Stomach (tissue), 9 donors: Measurements from ENCODE around the gene IGFN1. TPM values are rescaled to one million over a fixed set of nuclear protein-coding genes. Genes with fewer than 3 reads are reported as not detected.

Experiments
- DNase-seq, 2 donors: peaks; one replicate each; pipeline versions ENCODE4 v3.0.0 to v3.0.0-alpha.2; 2013 to 2019
- H3K27ac ChIP-seq, 5 donors: fragments of 200-600 bp in 4 of 5; sonication (generic) in 4 of 5; one replicate each; pipeline ENCODE4 v1.5.1; 2013 to 2019; ENCODE audit warnings: mild to moderate bottlenecking in 1 of 5, moderate library complexity in 1 of 5
- H3K27me3 ChIP-seq, 3 donors: fragments of 200-600 bp; sonication (generic); one replicate each; pipeline ENCODE4 v1.5.1; 2017 to 2019; ENCODE audit warnings: mixed run types in 1 of 3
- H3K36me3 ChIP-seq, 4 donors: fragments of 200-600 bp; sonication (generic); 1 replicate in 3 of 4; 2 replicates in 1 of 4; pipeline ENCODE4 v1.5.1; 2016 to 2019
- H3K4me1 ChIP-seq, 4 donors: fragments of 200-600 bp; sonication (generic); one replicate each; pipeline ENCODE4 v1.5.1; 2016 to 2019
- H3K4me3 ChIP-seq, 4 donors: fragments of 200-600 bp; sonication (generic) in 3 of 4; one replicate each; pipeline ENCODE4 v1.5.1; 2016 to 2019; ENCODE audit warnings: mild to moderate bottlenecking in 1 of 4
- H3K9me3 ChIP-seq, 4 donors: fragments of 200-600 bp; sonication (generic); one replicate each; pipeline ENCODE4 v1.5.1; 2016 to 2019
- EP300 ChIP-seq: sonication (generic); formaldehyde crosslinking; IDR thresholded peaks from one replicate; pipeline ENCODE4 v1.6.1; 2017; ENCODE audit warnings: antibody characterized with exemption
- POLR2A ChIP-seq, 4 donors: fragments of 450-650 bp; IDR thresholded peaks; one replicate each; pipeline ENCODE4 v1.6.1; 2016; ENCODE audit warnings: antibody characterized with exemption in 4 of 4, control low read depth in 2 of 4, mild to moderate bottlenecking in 1 of 4, moderate library complexity in 1 of 4
- POLR2AphosphoS5 ChIP-seq, 3 donors: sonication (generic); formaldehyde crosslinking; IDR thresholded peaks; one replicate each; pipeline ENCODE4 v1.6.1; 2016; ENCODE audit warnings: antibody characterized with exemption in 3 of 3
- whole genome bisulfite sequencing, 5 donors: extraction: QIAGEN DNeasy Blood & Tissue Kit in 3 of 5; methylation state at CpG; one replicate each; pipeline versions ENCODE4 v1.1.5 to v1.1.7; 2013 to 2018; 5-methylcytosine and 5-hydroxymethylcytosine counted together
- intact Hi-C: fragments of 100-400 bp; cut with DNase I; formaldehyde crosslinking; loops from one replicate; pipeline ENCODE4 v1.15.1; 2023; ENCODE audit warnings: low total_unique reads
- polyA plus RNA-seq, 3 donors: library from polyadenylated mRNA; stranded (reverse); fragments of 200-250 nt; gene quantifications; one replicate each; pipeline ENCODE4 v1.2.3, GENCODE V29; 2013
- total RNA-seq, 5 donors: library from RNA; depleted of rRNA; stranded (reverse); fragments of >200 nt; gene quantifications; one replicate each; pipeline versions ENCODE4 v1.1.0 to v1.2.3, GENCODE V29; 2014 to 2016
- TF ChIP-seq, protein P1 (sequence below), 7 experiments: fragments of 450-650 bp in 4 of 7; fragments of 200-600 bp in 3 of 7; sonication (generic) in 3 of 7; IDR thresholded peaks; one replicate each; pipeline ENCODE4 v1.5.1; 2016 to 2019; ENCODE audit warnings: antibody characterized with exemption in 7 of 7, control low read depth in 2 of 7, mild to moderate bottlenecking in 1 of 7
- donor health status: healthy with polysubstance abuse.
- donor health status: Bipolar disorder and iron deficiency.
- donor health status: healthy.

Gene IGFN1
- total and polyA plus RNA-seq, 8 donors = under 0.01 to 0.55 (median 0.05) TPM; not detected in 3

DNA sequence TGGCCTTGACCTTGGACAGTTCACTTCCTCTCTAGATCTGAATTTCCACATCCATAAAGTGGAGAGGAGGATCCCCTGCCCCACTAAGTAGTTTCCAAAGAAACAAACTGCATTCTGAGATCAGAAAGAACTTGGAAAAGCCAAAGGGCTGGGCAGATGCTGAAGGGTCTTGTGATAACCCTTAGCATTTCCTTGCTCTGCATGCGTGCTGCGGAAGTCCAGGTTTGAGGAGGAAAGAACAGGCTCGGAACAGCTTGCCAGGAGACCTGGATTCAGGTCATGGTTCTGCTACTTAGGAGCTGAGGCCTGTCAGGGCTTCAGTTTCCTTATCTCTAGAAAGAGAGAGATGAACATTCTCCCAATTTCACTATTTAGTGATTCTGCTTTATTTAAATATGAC lies 27.2 kb downstream of the IGFN1 start:
- intact Hi-C loops = no loop called here
- DNase-seq = no peak

DNA sequence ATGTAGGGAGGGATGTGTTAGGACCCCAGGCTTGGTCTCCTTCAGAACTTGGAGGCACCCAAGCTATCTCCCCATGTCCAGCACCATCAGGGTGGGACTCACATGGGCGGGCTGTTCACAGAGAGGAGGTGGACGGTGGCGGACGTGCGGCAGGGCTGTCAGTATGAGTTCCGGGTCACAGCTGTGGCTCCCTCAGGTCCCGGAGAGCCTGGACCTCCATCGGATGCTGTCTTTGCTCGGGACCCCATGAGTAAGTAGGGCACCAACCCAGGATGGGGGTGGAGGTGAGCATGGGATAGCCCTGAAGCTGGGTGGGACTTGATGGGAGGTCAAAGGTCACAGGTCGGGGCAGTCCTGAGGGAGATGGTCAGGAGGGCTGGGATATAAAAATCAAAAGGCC lies 27.8 kb downstream of the IGFN1 start:
- H3K4me3 ChIP-seq = no peak overlapping the region
- H3K36me3 ChIP-seq = no peaks in the 10 kb centered on the region
- TF ChIP-seq, protein P1, sequence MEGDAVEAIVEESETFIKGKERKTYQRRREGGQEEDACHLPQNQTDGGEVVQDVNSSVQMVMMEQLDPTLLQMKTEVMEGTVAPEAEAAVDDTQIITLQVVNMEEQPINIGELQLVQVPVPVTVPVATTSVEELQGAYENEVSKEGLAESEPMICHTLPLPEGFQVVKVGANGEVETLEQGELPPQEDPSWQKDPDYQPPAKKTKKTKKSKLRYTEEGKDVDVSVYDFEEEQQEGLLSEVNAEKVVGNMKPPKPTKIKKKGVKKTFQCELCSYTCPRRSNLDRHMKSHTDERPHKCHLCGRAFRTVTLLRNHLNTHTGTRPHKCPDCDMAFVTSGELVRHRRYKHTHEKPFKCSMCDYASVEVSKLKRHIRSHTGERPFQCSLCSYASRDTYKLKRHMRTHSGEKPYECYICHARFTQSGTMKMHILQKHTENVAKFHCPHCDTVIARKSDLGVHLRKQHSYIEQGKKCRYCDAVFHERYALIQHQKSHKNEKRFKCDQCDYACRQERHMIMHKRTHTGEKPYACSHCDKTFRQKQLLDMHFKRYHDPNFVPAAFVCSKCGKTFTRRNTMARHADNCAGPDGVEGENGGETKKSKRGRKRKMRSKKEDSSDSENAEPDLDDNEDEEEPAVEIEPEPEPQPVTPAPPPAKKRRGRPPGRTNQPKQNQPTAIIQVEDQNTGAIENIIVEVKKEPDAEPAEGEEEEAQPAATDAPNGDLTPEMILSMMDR (IDR thresholded peaks at IDR 0.05) = no peak
- TF ChIP-seq EP300 (no peak), POLR2AphosphoS5 (IDR thresholded peaks at IDR 0.05) (no peak), POLR2A (IDR thresholded peaks at IDR 0.05) (no peak)
- no peaks in the 10 kb centered on the region for H3K4me1 ChIP-seq
- H3K27me3 ChIP-seq = peaks cover 0 to 7% (median 0%) of the 10 kb centered on the region in 3 donors
- intact Hi-C loops = no loop called here
- WGBS, 5 donors = 88 to 91% (median 90%) methylated on average over 6 to 10 of the region's 10 CpGs
- DNase-seq = no peak
- no peak overlapping the region for H3K27ac ChIP-seq
- no peaks in the 10 kb centered on the region for H3K9me3 ChIP-seq

More for the DNA sequence above, 27.2 kb downstream of the IGFN1 start:
- 77 to 89% (median 86%) methylated on average over 3 of the region's 3 CpGs for WGBS, 5 donors
- TF ChIP-seq EP300 = no peak
- TF ChIP-seq, protein P1 (IDR thresholded peaks at IDR 0.05) = no peak
- no peak for TF ChIP-seq POLR2A (IDR thresholded peaks at IDR 0.05)
- TF ChIP-seq POLR2AphosphoS5 (IDR thresholded peaks at IDR 0.05) = no peak
- H3K36me3 ChIP-seq = no peaks in the 10 kb centered on the region
- H3K9me3 ChIP-seq = no peaks in the 10 kb centered on the region
- no peak overlapping the region for H3K27ac ChIP-seq
- H3K4me3 ChIP-seq = no peak overlapping the region
- H3K4me1 ChIP-seq = no peaks in the 10 kb centered on the region
- peaks cover 0 to 8% (median 0%) of the 10 kb centered on the region in 3 donors for H3K27me3 ChIP-seq

DNA sequence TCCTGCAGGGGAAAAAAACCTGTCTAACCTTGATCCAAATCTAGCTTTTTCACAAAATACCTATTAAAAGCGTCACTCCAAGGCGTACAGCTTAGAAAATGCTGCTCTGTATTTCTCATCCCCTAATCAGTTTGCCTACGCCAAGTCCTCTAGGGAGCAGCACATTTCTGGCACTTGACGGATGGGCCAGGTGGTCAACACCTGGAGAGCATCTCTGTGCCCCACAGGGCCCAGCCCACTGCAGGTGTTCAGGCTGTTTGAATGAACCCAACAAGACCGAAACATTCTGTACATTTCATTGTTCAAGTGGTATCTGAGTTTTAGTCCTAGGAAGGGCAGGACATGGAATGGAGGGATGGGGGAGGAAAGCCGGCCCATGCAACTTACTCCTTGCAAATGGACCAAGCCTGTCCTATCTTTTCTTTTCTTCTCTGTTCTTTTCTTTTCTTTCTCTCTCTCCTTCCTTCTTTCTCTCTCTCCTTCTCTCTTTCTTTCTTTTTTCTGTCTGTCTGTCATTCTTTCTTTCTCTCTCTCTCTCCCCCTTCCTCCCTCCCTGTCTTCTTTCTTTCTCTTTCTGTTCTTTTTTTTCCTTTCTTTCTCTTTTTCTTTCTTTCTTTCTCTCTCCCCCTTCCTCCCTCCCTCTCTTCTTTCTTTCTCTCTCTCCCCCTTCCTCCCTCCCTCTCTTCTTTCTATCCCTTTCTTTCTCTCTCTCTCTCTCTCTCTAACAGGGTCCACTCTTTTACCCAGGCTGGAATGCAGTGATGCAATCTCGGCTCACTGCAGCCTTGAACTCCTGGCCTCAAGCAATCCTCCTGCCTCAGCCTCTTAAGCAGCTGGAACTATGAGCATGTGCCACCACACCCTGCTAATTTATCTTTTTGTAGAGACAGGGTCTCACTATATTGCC lies 29.1 kb downstream of the IGFN1 start:
- no peak for DNase-seq
- Histone ChIP-seq H3K4me1 (no peaks in the 10 kb centered on the region), H3K9me3 (no peaks in the 10 kb centered on the region), H3K27me3 (peaks cover 0 to 7% (median 0%) of the 10 kb centered on the region in 3 donors), H3K36me3 (no peaks in the 10 kb centered on the region), H3K27ac (no peak overlapping the region), H3K4me3 (no peak overlapping the region)
- TF ChIP-seq, protein P1 (IDR thresholded peaks at IDR 0.05) = no peak
- TF ChIP-seq POLR2AphosphoS5 (IDR thresholded peaks at IDR 0.05) (no peak), EP300 (no peak), POLR2A (IDR thresholded peaks at IDR 0.05) (no peak)
- WGBS, 5 donors = 90 to 98% (median 93%) methylated on average over 7 of the region's 7 CpGs
- intact Hi-C loops = loop anchor here (10.0 kb wide), 1 partner anchor 245 kb away; no protein-coding TSS in a partner anchor

DNA sequence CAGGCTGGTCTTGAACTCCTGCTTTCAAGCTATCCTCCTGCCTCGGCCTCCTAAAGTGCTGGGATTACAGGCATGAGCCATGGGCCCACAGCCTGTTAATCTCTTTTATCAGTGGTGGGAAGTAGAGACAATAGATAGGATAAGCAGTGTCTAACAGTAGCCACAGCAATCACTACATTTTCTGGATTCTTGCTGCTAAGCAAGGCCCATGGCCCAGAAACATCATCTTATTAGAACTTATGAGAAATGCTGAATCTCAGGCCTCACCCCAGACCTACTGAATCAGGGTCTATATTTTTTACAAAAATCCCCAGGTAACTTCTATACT lies 29.7 kb downstream of the IGFN1 start:
- Histone ChIP-seq H3K27me3 (peaks cover 0 to 7% (median 0%) of the 10 kb centered on the region in 3 donors), H3K9me3 (no peaks in the 10 kb centered on the region), H3K27ac (no peak overlapping the region), H3K4me3 (no peak overlapping the region), H3K4me1 (no peaks in the 10 kb centered on the region), H3K36me3 (no peaks in the 10 kb centered on the region)
- intact Hi-C loops = loop anchor here (10.0 kb wide), 1 partner anchor 246 kb away; no protein-coding TSS in a partner anchor
- DNase-seq = no peak
- TF ChIP-seq POLR2A (IDR thresholded peaks at IDR 0.05) (no peak), EP300 (no peak), POLR2AphosphoS5 (IDR thresholded peaks at IDR 0.05) (no peak)
- TF ChIP-seq, protein P1 (IDR thresholded peaks at IDR 0.05) = no peak
- WGBS, 5 donors = 77 to 98% (median 90%) methylated on average over 1 of the region's 1 CpG
